Fibroblast of skin of scalp (primary cell): ENCODE results near the gene DTNB.
"Not testable (repeated sequence)": the region's sequence is repeated elsewhere in the genome, so short reads cannot be mapped to it uniquely, and the experiment has no call there.

Experiments used
- DNase-seq: peaks from one replicate; pipeline ENCODE4 v3.0.0-alpha.2; 2013

The DTNB gene

GRCh38 chr2:25586726-25587144 is 86.6 kb downstream of the DTNB start:
- DNase-seq = peak; percentile 7

DNA sequence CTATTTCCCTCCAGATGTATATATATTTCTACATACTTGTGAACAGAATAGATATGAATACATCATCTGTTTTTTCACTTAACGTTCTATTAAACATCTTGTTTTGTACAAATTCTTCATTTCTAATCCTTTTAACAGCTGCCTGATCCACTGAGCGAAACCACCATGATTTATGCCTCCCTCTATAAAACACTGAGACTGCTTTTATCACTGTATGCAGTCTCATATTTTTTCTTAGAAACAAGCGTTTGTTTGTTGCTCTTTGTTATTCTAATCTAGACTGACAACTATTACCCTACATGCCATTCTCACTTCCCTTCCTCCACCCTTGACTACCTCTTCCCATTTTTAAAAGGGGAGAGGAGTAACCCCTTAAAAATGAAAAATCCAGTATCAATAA is 88.2 kb downstream of the DTNB start:
- DNase-seq = no peak

GRCh38 chr2:25582077-25582830 is 91.1 kb downstream of the DTNB start:
- no peak for DNase-seq

DNA sequence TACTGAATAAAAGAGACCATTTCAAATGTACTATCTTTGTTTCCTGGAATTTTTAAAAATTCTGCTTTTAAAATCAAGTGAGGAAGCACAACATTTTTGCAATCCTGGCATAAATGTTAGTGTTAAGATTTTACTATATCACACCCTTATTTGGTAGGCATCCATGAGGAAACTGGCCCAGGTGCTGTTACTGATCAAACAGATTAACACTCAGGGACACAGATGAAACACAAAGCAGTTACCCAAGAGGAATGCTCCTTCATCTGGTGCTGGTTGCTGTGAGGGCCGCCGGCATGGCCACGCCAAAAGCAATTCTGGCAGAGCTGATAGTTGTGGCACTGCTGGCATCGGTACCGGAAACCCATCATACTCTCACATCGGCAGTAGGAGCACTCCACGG is 96.8 kb downstream of the DTNB start:
- DNase-seq = no peak

DNA sequence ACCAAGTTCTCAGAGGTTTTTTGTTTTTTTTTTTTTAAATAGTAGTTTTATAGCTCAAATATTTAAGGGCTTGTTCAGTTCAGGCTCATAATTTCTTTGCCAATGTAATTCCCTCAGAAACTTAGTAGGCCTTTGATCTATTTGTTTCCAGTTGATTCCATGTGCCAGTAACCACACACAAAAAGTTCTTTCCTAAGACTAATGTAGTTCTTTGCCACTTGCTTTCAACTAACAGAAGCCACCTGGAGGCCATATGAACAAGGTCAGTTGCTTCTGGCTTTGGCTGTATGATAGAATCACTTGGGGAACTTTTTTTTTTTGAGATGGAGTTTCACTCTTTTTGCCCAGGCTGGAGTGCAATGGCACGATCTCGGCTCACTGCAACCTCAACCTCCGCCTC is 100.7 kb downstream of the DTNB start:
- no peak for DNase-seq

DNA sequence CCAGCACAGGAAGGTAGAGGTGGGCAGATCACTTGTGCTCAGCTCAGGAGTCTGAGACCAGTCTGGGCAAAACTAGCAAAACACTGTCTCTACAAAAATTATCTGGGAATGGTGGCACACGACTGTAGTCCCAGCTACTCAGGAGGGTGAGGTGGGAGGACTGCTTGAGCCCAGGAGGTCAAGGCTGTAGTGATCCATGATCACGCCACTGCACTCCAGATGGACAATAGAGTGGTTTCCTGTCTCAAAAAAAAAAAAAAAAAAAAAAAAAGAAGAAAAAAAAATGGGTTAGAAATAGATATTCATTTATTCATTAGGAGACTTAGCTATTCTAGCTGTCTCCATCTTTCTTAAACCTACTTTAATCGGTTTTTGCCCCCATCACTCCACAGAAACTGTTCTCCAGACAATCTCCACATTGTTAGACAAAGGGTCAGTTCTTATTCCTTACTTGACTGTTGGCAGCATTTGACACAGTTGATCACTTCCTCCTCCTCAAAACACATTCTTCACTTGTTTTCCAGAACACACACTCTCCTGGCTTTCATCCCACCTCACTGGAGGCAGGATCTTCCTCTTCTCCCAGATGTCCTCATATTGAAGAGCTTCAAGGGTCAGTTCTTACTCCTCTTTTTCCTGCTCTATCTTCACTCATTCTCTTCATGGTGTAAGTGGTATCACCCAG is 103.1 kb downstream of the DTNB start:
- no peak for DNase-seq

DNA sequence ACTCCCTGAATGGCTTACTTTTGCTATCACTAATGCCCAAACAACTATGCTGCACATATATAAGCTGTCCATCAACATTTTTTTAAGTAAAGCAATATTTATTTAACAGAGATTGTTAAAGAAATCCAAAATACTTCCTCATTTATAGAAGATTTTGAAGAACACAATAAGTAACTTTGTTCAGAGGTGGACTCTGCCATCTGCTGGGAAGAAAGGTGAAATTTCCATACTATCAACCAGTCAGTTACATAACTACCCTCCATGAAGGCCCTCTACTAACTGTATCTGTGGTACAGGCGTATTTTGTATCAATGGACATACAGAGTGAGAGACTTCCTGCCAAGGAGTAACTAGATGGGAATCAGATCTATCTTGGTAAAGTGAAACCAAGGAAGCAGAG is 106.0 kb downstream of the DTNB start:
- peak; percentile 51 for DNase-seq

DNA sequence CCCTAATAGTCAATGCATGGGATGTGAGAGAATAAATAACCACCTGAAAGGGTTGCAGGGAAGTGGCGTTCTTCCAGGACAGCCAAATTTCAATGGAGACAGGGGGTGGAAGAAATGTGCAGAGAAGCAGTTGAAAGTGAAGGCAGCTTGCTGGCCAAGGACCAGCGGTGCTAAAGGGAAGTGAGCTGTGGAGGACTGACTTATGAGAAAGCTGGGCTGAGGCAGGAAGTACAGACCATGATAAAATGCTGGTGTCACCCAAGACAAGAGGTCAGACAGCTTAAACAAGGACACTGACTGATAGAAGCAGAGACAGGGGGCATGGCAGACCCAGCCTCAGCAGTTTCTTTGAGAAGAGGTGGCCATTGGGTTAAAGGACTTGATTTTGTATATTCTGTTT is 106.7 kb downstream of the DTNB start:
- DNase-seq = peak; percentile 4

GRCh38 chr2:25566094-25566493 is 107.3 kb downstream of the DTNB start:
- DNase-seq = no peak

DNA sequence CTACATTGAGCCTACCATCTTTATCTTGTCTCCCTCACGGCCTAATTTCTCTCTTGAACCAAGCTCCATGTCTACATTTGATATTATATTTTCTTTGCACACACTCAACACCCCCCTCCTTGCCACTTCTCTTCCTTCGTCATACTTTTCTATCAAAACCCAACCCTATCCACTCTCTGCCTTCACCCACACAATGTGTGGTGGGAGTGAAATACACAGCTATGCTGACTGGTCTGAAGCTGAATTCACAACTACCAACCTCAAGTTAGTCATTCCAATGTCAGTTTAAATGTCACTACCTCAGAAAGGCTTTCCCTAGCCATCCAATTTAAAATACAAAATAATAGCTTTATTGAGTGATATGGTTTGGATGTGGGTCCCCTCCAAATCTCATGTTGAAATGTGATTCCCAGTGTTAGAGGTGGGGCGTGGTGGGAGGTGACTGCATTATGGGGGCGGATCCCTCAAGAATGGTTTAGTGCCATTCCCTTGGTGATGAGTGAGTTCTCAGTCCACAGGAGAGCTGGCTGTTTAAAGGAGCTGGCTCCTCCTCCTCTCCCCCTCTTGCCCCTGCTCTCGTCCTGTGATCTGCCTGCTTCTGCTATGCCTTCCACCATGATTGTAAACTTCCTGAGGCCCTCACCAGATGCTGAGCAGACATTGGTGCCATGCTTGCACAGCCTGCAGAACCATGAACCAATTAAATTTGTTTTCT is 112.1 kb downstream of the DTNB start:
- no peak for DNase-seq

GRCh38 chr2:25559148-25559547 is 114.2 kb downstream of the DTNB start:
- no peak for DNase-seq

GRCh38 chr2:25558262-25558661 is 115.1 kb downstream of the DTNB start:
- DNase-seq = peak; percentile 70

- DNase-seq = no peak
Measured at GRCh38 chr2:25557179-25558036, 116.0 kb downstream of the DTNB start.

DNA sequence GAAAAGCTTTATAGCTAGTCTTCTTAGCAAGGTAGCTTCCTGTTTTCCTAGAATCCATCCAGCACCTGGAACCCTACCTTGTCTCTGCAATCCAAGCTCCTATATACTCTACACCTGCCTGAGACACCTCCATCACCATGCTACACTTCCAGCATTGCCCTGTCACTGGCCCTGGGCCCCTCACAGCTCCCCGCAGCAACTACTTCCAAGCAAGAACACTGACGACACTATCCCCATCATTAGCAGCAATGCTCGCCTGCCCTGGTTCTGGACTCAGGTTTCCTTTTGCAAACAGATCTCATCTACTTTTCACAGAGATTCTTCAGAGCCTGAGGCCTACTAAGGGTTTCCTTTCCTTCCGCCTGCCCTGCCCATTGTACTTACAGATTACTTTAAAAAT is 121.1 kb downstream of the DTNB start:
- DNase-seq = no peak

DNA sequence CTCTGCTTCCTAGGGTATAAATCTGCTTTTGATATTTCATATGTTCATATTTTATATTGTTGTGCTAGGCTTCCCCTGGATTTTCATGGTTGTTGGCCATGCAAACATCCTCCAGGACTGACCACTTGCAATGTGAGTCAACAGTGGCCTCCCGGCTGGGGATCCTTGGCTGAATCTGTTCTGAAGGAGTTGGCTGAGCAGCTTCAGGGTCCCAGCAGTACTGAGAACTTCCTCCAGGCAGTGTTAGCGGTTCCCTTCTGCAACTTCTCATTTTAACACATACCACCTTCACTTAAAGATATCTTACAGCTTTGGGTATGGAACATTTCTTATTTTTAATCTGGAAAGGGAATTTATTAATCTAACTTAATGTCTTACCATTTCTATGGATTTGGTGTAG is 122.1 kb downstream of the DTNB start:
- no peak for DNase-seq

- not testable (repeated sequence) for DNase-seq
Measured at GRCh38 chr2:25549571-25549970, 123.8 kb downstream of the DTNB start.

DNA sequence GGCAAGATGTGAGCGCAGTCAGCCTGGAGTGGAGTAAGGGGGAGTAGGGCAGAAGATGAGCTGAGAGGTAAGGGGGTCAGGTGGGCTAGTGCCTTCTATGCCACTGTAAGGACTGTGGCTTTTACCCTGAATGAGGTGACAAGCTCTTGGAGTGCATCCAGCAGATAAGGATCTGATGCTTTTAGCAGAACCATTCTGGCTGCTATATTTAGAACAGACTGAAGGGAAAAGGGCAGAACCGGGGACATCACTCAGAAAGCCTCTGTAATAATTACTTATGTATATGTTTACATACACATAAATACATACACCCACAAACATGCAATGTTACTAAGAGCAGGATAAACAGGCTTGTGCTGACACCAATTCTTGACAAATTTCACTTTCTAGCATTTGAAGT is 124.8 kb downstream of the DTNB start:
- no peak for DNase-seq

DNA sequence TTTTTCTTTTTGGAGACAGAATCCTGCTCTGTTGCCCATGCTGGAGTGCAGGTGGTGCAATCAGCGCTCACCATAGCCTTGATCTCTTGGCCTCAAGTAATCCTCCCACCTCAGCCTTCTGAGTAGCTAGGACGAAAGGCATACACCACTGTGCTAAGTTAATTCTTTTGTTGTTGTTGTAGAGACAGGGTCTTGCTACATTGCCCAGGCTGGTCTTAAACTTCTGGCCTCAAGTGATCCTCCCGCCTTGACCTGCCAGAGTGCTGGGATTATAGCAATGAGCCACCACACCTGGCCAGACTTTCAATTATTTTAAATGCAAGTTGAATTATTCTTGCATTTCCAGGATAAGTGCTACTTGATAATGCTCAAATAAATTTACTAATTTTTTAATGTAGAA is 126.5 kb downstream of the DTNB start:
- DNase-seq = no peak

DNA sequence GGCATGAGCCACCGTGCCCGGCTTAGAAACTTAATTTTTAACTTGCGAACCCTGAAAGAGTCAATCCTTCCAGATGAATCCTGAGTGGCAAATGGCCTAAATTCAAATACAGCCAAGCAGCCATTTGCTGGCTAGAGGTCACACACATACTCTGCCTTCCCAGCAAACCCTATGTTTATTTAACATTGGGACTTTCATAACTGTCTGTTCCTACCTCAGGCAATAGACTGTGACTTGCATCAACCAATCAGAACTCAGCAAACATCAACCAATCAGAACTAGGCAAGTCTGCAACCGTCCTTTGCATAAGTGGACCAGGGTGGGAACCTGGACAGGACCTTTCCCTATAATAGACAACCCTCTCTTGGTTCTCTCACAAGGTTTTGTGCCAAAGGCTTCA is 127.5 kb downstream of the DTNB start:
- no peak for DNase-seq

- no peak for DNase-seq
Measured at GRCh38 chr2:25544445-25544844, 128.9 kb downstream of the DTNB start.

GRCh38 chr2:25543939-25544338 is 129.4 kb downstream of the DTNB start:
- no peak for DNase-seq

DNA sequence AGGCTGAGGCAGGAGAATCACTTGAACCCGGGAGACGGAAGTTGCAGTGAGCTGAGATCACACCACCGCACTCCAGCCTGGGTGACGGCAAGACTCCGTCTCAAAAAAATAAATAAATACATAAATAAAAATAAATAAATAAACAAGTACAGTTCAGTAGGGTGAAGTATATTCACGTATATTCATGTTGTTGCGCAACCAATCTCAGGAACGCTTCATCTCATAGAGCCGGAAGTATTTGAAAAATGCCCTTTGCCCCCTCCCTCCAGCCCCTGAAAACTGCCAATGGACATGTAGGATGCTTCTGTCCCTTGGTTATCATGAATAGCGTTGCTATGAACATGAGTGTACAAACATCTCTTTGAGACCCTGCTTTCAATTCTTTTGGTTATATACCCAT is 132.0 kb downstream of the DTNB start:
- no peak for DNase-seq

GRCh38 chr2:25539136-25539535 is 134.2 kb downstream of the DTNB start:
- no peak for DNase-seq
